ENCODE data around the gene EFCAB10. TPM values are rescaled to one million over a fixed set of nuclear protein-coding genes. Genes with fewer than 3 reads are reported as not detected.
A peak's percentile ranks its signal among the peaks of the same experiment; 100 is the strongest.

The EFCAB10 gene
- total RNA-seq, result not detected

DNA sequence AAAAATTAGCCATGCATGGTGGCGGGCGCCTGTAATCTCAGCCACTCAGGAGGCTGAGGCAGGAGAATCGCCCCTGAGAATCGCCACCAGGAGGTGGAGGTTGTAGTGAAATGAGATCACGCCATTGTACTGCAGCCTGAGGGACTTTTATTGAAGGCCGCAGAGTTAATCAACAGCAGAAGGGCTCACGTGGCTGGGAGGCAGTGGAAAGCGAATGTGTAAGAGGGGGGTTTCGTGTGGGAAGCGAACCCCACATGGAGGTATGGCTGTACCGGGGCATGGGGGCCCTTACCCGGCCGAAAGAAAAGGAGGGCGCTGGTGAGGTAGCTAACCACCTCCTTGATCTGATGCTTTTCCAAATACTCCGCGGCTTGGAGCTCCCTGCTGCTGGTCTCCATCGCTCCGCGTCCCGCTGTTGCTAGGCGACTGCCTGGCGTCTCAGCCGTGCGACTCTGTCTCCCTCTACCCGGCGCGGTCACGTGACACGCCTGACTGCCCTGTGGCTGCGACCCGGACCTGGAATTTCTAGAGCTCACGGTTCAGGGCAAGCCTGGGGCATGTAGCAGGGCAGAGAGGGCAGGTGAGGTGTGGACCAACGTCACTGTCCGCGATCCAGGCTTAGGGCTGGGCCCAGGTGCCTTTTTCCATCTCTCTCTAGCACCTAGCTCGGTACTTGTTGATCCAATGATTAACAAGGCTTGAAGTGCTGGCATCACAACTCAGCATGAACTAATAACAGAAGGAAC, at the start of gene EFCAB10:
EFCAB10 (minus strand) TSS at position 428 of the 746 bp plus-strand sequence; CDS start at position 398, 30 bp downstream.
- Histone ChIP-seq H3K4me1 (peaks cover 0 to 8% (median 5%) of the 10 kb centered on the region in 4 donors), H3K27ac (no peak within 1 kb of the TSS), H3K27me3 (peaks cover 0 to 12% of the 10 kb centered on the region in 2 donors), H3K9me3 (no peaks in the 10 kb centered on the region), H3K36me3 (no peaks in the 10 kb centered on the region), H3K4me3 (peak within 1 kb of the TSS in 3 of 4 donors; percentile 28 to 31 (median 30))
- DNase-seq (ENCODE audit: low spot score in 2 of 2), result no peak
- 12 to 15% methylated on average over 20 to 36 of the region's 36 CpGs for WGBS, 2 donors
- no peak for TF ChIP-seq EP300 (IDR thresholded peaks at IDR 0.05)
- no peak for TF ChIP-seq POLR2A (IDR thresholded peaks at IDR 0.05)
- TF ChIP-seq CTCF (IDR thresholded peaks at IDR 0.05), result no peak

- peaks cover 0 to 83% (median 0%) of the 10 kb centered on the region in 3 donors for H3K36me3 ChIP-seq
- WGBS, 2 donors, result 73 to 96% methylated on average over 2 of the region's 2 CpGs
These were observed 44.7 kb upstream of the EFCAB10 start for GRCh38 chr7:105625986-105626385.

GRCh38 chr7:105623906-105624305, 42.6 kb upstream of the EFCAB10 start:
- WGBS, 2 donors, result 95 to 97% methylated on average over 15 of the region's 15 CpGs
- no peak for DNase-seq (ENCODE audit: low spot score in 2 of 2)

More at GRCh38 chr7:105625986-105626385, 44.7 kb upstream of the EFCAB10 start:
- no peak for DNase-seq (ENCODE audit: low spot score in 2 of 2)
- H3K27ac ChIP-seq, result no peak overlapping the region
- TF ChIP-seq CTCF (IDR thresholded peaks at IDR 0.05), result no peak
- no peak for TF ChIP-seq POLR2A (IDR thresholded peaks at IDR 0.05)
- TF ChIP-seq EP300 (IDR thresholded peaks at IDR 0.05), result no peak
- H3K9me3 ChIP-seq, result no peaks in the 10 kb centered on the region
- no peaks in the 10 kb centered on the region for H3K27me3 ChIP-seq
- H3K4me3 ChIP-seq, result no peak overlapping the region
- H3K4me1 ChIP-seq, result peaks cover 0 to 8% (median 0%) of the 10 kb centered on the region in 4 donors

GRCh38 chr7:105623378-105623777, 42.1 kb upstream of the EFCAB10 start:
- Histone ChIP-seq H3K27ac (no peak overlapping the region), H3K9me3 (no peaks in the 10 kb centered on the region), H3K36me3 (peaks cover 0 to 72% (median 0%) of the 10 kb centered on the region in 3 donors), H3K27me3 (no peaks in the 10 kb centered on the region), H3K4me1 (peaks cover 0 to 14% (median 0%) of the 10 kb centered on the region in 4 donors), H3K4me3 (no peak overlapping the region)
- TF ChIP-seq POLR2A (IDR thresholded peaks at IDR 0.05) (no peak), EP300 (IDR thresholded peaks at IDR 0.05) (no peak), CTCF (IDR thresholded peaks at IDR 0.05) (no peak)
- WGBS, 2 donors, result 83 to 89% methylated on average over 5 of the region's 5 CpGs
- no peak for DNase-seq (ENCODE audit: low spot score in 2 of 2)

More at GRCh38 chr7:105623906-105624305, 42.6 kb upstream of the EFCAB10 start:
- Histone ChIP-seq H3K4me3 (no peak overlapping the region), H3K9me3 (no peaks in the 10 kb centered on the region), H3K27ac (no peak overlapping the region), H3K36me3 (peaks cover 0 to 68% (median 0%) of the 10 kb centered on the region in 3 donors), H3K27me3 (no peaks in the 10 kb centered on the region), H3K4me1 (peaks cover 0 to 14% (median 0%) of the 10 kb centered on the region in 4 donors)
- TF ChIP-seq POLR2A (IDR thresholded peaks at IDR 0.05), result no peak
- no peak for TF ChIP-seq CTCF (IDR thresholded peaks at IDR 0.05)
- no peak for TF ChIP-seq EP300 (IDR thresholded peaks at IDR 0.05)

DNA sequence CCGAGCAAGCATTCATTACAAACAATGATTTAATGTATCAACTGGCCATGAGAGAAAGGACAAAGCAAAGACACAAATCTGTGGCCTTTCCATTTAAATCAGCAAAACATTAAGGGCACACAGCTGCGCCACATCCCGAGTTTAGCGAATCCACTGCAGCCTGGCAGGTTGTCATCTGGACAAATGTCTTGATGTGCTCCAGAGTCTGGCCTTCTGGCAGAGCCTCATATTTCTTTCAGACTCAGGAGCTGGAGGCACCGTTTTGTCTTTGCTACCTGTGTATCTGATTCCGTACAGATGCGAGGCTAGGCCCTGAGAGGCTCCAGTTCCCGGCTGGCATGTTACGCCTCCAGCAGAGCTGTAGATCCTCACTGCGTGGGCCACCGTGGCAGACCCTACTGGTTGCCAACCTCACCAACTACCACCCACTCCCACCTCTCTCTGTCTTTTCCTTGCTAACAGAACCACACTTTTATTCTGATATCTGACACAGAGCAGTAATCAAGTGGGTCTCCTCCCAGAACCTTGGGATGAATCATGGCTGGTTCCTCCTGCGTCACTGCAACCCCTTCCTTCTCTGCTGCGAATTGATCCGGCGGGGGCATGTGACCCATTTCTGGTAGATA, 40.9 kb upstream of the EFCAB10 start:
- H3K27ac ChIP-seq, result no peak overlapping the region
- 87 to 90% methylated on average over 15 of the region's 15 CpGs for WGBS, 2 donors

More for the DNA sequence above, 40.9 kb upstream of the EFCAB10 start:
- DNase-seq (ENCODE audit: low spot score in 2 of 2), result no peak
- no peak overlapping the region for H3K4me3 ChIP-seq
- no peak for TF ChIP-seq CTCF (IDR thresholded peaks at IDR 0.05)
- H3K36me3 ChIP-seq, result peaks cover 0 to 72% (median 0%) of the 10 kb centered on the region in 3 donors
- H3K27me3 ChIP-seq, result no peaks in the 10 kb centered on the region
- no peaks in the 10 kb centered on the region for H3K9me3 ChIP-seq
- H3K4me1 ChIP-seq, result peaks cover 0 to 14% (median 0%) of the 10 kb centered on the region in 4 donors
